ENCODE data around the gene PHYKPL.
"Not testable (repeated sequence)": the region's sequence is repeated elsewhere in the genome, so short reads cannot be mapped to it uniquely, and the experiment has no call there.

The PHYKPL gene

GRCh38 chr5:178265746-178266145 is 33.1 kb upstream of the PHYKPL start:
- H3K4me3 ChIP-seq (ENCODE audit: control insufficient read depth, low read depth, low read length), result no peak overlapping the region
- no peak for DNase-seq (ENCODE audit: low read depth)
- no peak for TF ChIP-seq CTCF (conservative IDR thresholded peaks at IDR 0.05; ENCODE audit: control insufficient read depth, insufficient read depth, low read depth, low read length)

- DNase-seq (ENCODE audit: low read depth), result no peak
- no peak overlapping the region for H3K4me3 ChIP-seq (ENCODE audit: control insufficient read depth, low read depth, low read length)
- no peak for TF ChIP-seq CTCF (conservative IDR thresholded peaks at IDR 0.05; ENCODE audit: control insufficient read depth, insufficient read depth, low read depth, low read length)
Observed at GRCh38 chr5:178264044-178264443, 31.4 kb upstream of the PHYKPL start.

- DNase-seq (ENCODE audit: low read depth), result no peak
- H3K4me3 ChIP-seq (ENCODE audit: control insufficient read depth, low read depth, low read length), result no peak overlapping the region
- TF ChIP-seq CTCF (conservative IDR thresholded peaks at IDR 0.05; ENCODE audit: control insufficient read depth, insufficient read depth, low read depth, low read length), result no peak
Observed at GRCh38 chr5:178261666-178262600, 29.3 kb upstream of the PHYKPL start.

GRCh38 chr5:178259623-178260536 is 27.3 kb upstream of the PHYKPL start:
- no peak for TF ChIP-seq CTCF (conservative IDR thresholded peaks at IDR 0.05; ENCODE audit: control insufficient read depth, insufficient read depth, low read depth, low read length)
- DNase-seq (ENCODE audit: low read depth), result peak; percentile 6

GRCh38 chr5:178257650-178258049 is 25.0 kb upstream of the PHYKPL start:
- H3K4me3 ChIP-seq (ENCODE audit: control insufficient read depth, low read depth, low read length), result no peak overlapping the region
- TF ChIP-seq CTCF (conservative IDR thresholded peaks at IDR 0.05; ENCODE audit: control insufficient read depth, insufficient read depth, low read depth, low read length), result no peak
- no peak for DNase-seq (ENCODE audit: low read depth)

More at GRCh38 chr5:178259623-178260536, 27.3 kb upstream of the PHYKPL start:
- no peak overlapping the region for H3K4me3 ChIP-seq (ENCODE audit: control insufficient read depth, low read depth, low read length)

GRCh38 chr5:178256746-178257145 is 24.1 kb upstream of the PHYKPL start:
- no peak for TF ChIP-seq CTCF (conservative IDR thresholded peaks at IDR 0.05; ENCODE audit: control insufficient read depth, insufficient read depth, low read depth, low read length)
- DNase-seq (ENCODE audit: low read depth), result no peak
- H3K4me3 ChIP-seq (ENCODE audit: control insufficient read depth, low read depth, low read length), result no peak overlapping the region

- not testable (repeated sequence) for DNase-seq (ENCODE audit: low read depth); H3K4me3 ChIP-seq (ENCODE audit: control insufficient read depth, low read depth, low read length)
Observed at GRCh38 chr5:178253632-178254031, 21.0 kb upstream of the PHYKPL start.

Measured in fibroblast of mammary gland (primary cell).